ENCODE results near the gene LNX2. TPM values are rescaled to one million over a fixed set of nuclear protein-coding genes. Genes with fewer than 3 reads are reported as not detected.

LNX2 gene
- polyA plus RNA-seq (2012; ENCODE audit: insufficient read length, low read depth), result 1.6 TPM

DNA sequence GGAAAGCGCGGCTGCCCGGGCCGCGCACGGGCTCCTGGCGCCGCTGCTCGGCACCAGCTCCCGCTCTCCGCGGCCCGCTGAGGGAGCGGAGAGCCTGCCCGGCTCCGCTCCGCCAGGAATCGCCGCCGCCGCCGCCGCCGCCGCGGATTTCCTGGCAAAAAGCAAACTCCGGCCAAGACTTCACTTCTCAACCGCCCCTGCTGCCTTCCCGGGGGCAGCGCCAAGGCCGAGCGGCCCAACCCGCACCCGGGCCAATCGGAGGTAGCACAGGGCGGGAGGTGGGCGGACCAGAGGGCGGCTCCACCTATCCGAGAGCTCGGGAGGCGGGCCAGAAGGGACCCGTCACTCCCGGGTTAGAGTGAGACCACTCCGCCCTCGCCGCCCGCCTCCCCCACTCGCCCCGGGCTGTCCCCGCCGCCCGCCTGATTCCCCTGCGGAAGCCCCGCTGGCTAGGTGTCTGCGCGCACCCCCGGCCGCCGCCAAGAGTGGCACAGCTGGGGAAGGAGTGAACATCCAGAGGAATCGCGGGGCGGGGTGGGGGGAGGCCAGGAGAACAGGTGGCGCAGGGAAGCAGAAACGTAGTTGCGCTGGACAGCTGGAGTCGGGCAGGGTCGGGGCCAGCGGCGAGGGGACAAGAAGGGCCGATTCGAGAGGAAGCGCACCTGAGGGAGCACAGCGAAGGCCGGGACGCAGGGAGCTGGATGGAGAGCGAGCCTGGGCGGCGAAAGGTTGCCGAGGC, at the start of gene LNX2:
Gene LNX2, minus strand, starts transcription at position 153 of the 739 bp plus-strand sequence. CDS start 38,826 bp downstream, outside the sequence.
- TF ChIP-seq FOXP2 (optimal IDR thresholded peaks at IDR 0.05; ENCODE audit: borderline replicate concordance, extremely low read depth, extremely low read length, insufficient read depth) (no peak), POLR2AphosphoS5 (IDR thresholded peaks at IDR 0.05; ENCODE audit: low read depth, low read length) (no peak), REST (IDR thresholded peaks at IDR 0.05; ENCODE audit: insufficient read depth in 1 of 2, low read depth in 2 of 2, low read length in 2 of 2) (no peak), TAF1 (IDR thresholded peaks at IDR 0.05; ENCODE audit: borderline replicate concordance, insufficient read depth, low read length) (no peak), SIN3A (IDR thresholded peaks at IDR 0.05; ENCODE audit: borderline replicate concordance, insufficient read depth, low read length) (peak; percentile 13; the same call in 1 of the 2 replicates)

DNA sequence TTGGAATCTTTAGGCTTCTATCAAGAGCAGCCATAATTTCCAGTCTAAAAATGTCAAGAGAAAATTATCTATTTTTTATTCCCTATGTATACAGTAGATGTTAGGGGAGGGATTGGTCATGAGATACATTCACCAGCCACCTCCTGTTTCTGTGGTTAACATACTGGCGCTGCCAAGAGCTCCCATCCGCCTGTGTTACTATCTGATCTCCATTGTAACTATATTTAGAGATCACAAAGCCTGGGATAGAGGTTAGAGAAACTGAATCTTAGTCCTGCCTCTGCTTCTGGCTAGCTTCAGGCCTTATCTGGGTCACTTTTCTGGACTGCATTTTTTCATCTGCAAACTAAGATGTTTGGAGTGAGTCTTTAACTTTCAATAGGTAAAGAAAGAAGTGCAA, 47.6 kb upstream of the LNX2 start:
- TF ChIP-seq REST (IDR thresholded peaks at IDR 0.05; ENCODE audit: insufficient read depth in 1 of 2, low read depth in 2 of 2, low read length in 2 of 2) (no peak), POLR2AphosphoS5 (IDR thresholded peaks at IDR 0.05; ENCODE audit: low read depth, low read length) (no peak), SIN3A (IDR thresholded peaks at IDR 0.05; ENCODE audit: borderline replicate concordance, insufficient read depth, low read length) (no peak), FOXP2 (optimal IDR thresholded peaks at IDR 0.05; ENCODE audit: borderline replicate concordance, extremely low read depth, extremely low read length, insufficient read depth) (no peak), TAF1 (IDR thresholded peaks at IDR 0.05; ENCODE audit: borderline replicate concordance, insufficient read depth, low read length) (no peak)

GRCh38 chr13:27666951-27667350, 46.6 kb upstream of the LNX2 start:
- TF ChIP-seq FOXP2 (optimal IDR thresholded peaks at IDR 0.05; ENCODE audit: borderline replicate concordance, extremely low read depth, extremely low read length, insufficient read depth) (no peak), REST (IDR thresholded peaks at IDR 0.05; ENCODE audit: insufficient read depth in 1 of 2, low read depth in 2 of 2, low read length in 2 of 2) (no peak), TAF1 (IDR thresholded peaks at IDR 0.05; ENCODE audit: borderline replicate concordance, insufficient read depth, low read length) (no peak), SIN3A (IDR thresholded peaks at IDR 0.05; ENCODE audit: borderline replicate concordance, insufficient read depth, low read length) (no peak), POLR2AphosphoS5 (IDR thresholded peaks at IDR 0.05; ENCODE audit: low read depth, low read length) (no peak)

GRCh38 chr13:27665761-27666160, 45.4 kb upstream of the LNX2 start:
- TF ChIP-seq REST (IDR thresholded peaks at IDR 0.05; ENCODE audit: insufficient read depth in 1 of 2, low read depth in 2 of 2, low read length in 2 of 2), result no peak
- TF ChIP-seq TAF1 (IDR thresholded peaks at IDR 0.05; ENCODE audit: borderline replicate concordance, insufficient read depth, low read length), result no peak
- no peak for TF ChIP-seq SIN3A (IDR thresholded peaks at IDR 0.05; ENCODE audit: borderline replicate concordance, insufficient read depth, low read length)
- no peak for TF ChIP-seq POLR2AphosphoS5 (IDR thresholded peaks at IDR 0.05; ENCODE audit: low read depth, low read length)
- no peak for TF ChIP-seq FOXP2 (optimal IDR thresholded peaks at IDR 0.05; ENCODE audit: borderline replicate concordance, extremely low read depth, extremely low read length, insufficient read depth)
